IMR-90 (cell line): ENCODE results near the gene MT1X.

Experiments
- BHLHE40 ChIP-seq: fragments of 150-350 bp; IDR thresholded peaks from 2 replicates; pipeline ENCODE4 v1.6.1; 2016; ENCODE audit warnings: mild to moderate bottlenecking, low read depth, low read length
- CHD1 ChIP-seq: IDR thresholded peaks from 2 replicates; pipeline ENCODE4 v1.6.1; 2012; ENCODE audit warnings: low read depth, low read length, improper control_type of control experiment
- CTCF ChIP-seq: conservative IDR thresholded peaks from 2 replicates; pipeline ENCODE4 v1.5.1; 2012; ENCODE audit warnings: mild to moderate bottlenecking, low read depth, low read length, improper control_type of control experiment
- MXI1 ChIP-seq: IDR thresholded peaks from 2 replicates; pipeline ENCODE4 v1.6.1; 2012; ENCODE audit warnings: low read depth, mild to moderate bottlenecking, low read length, moderate library complexity, borderline replicate concordance
- POLR2A ChIP-seq: IDR thresholded peaks from 2 replicates; pipeline ENCODE4 v1.6.1; 2012; ENCODE audit warnings: mild to moderate bottlenecking, low read depth, low read length
- SMC3 ChIP-seq: fragments of 150-350 bp; IDR thresholded peaks from 2 replicates; pipeline ENCODE4 v1.6.1; 2016; ENCODE audit warnings: low read depth, mild to moderate bottlenecking, antibody characterized with exemption, low read length, moderate library complexity
- TF ChIP-seq, protein P1 (sequence below): fragments of 150-350 bp; IDR thresholded peaks from 2 replicates; pipeline ENCODE4 v1.6.1; 2016; ENCODE audit warnings: low read depth, mild to moderate bottlenecking, low read length, moderate library complexity, borderline replicate concordance

- no peak for TF ChIP-seq CTCF
- TF ChIP-seq MXI1, result no peak
- TF ChIP-seq POLR2A, result no peak
- TF ChIP-seq, protein P1, sequence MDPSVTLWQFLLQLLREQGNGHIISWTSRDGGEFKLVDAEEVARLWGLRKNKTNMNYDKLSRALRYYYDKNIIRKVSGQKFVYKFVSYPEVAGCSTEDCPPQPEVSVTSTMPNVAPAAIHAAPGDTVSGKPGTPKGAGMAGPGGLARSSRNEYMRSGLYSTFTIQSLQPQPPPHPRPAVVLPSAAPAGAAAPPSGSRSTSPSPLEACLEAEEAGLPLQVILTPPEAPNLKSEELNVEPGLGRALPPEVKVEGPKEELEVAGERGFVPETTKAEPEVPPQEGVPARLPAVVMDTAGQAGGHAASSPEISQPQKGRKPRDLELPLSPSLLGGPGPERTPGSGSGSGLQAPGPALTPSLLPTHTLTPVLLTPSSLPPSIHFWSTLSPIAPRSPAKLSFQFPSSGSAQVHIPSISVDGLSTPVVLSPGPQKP, result no peak
- TF ChIP-seq CHD1, result no peak
- no peak for TF ChIP-seq SMC3
- no peak for TF ChIP-seq BHLHE40
These were observed 44.0 kb downstream of the MT1X start for GRCh38 chr16:56726283-56726682.
